Right kidney (tissue), 1 donor: ENCODE measurements around the gene SYT17.
A peak's percentile ranks its signal among the peaks of the same experiment; 100 is the strongest.

Experiments
- DNase-seq: peaks from one replicate; pipeline ENCODE4 v3.0.0-alpha.2; 2016

SYT17 gene

DNA sequence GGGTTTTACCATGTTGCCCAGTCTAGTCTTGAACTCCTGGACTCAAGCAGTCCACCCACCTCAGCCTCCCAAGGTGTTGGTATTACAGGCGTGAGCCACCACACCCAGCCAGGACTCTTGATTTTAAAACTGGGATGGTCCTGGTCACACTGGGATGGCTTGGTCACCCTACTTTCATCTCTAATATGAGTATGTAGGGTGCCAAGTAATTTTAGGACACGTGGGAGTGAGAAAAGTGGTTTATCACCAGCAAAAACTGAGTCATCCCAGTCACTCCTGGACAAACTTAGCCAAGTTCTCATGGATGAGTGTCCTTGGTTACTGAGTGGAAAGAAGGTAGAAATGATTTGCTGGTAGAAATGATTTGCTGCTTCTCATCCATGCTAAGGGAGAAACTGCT, 127.4 kb downstream of the SYT17 start:
- DNase-seq = no peak

DNA sequence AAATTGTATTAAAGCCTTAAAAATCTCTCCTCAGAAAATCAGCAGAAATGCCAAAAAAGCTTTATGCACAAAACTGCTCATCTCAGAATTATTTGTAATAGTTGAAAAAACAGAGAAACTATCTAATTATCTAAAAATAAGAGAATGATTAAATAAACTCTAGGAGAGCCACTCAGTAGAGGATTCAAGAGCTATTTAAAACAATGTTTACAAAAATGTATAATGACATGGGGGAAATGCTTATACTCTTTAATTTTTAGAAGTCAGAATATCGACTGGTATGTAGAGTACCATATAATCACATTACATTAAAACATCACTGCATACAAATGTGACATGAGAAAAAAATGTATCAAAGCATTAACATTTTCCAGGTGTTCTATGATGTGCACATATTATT, 129.4 kb downstream of the SYT17 start:
- no peak for DNase-seq

DNA sequence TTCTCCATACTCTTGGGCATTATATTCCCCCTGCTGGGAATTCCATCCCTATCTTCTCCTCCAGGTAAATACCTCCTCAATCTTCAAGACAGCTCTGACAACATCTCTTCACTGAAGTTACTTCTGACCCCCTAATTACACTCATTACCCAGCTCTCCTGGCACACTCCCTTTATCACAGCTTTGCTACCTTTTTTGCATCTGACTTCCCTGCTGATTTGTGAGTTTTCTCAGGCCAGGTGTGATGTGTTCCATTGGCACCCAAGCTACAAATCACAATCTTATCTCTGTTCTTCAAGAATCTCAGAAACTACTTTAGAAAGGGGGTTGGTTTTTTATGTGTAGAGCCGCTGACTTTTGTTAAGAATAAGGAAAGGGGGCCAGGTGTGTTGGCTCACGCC, 131.5 kb downstream of the SYT17 start:
- DNase-seq = no peak

DNA sequence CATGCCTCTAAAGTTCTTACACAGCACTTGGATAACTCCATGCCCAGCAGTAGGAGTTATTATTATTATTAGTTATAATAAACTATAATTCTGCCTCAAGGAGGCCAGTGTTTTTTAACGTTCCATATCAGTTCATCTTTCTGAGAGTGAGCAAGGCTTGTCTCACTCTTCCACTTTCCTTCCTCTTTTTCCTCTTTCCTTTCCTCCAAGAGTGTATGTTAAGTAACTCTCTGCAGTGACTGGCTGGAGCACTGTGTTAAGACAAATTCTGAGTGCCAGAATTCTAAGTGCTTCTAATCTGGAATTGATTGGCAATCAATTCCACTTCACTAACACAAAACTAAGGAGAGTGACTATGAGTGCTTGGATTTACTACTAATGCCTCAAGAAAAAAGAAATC, 133.9 kb downstream of the SYT17 start:
- DNase-seq = no peak

DNA sequence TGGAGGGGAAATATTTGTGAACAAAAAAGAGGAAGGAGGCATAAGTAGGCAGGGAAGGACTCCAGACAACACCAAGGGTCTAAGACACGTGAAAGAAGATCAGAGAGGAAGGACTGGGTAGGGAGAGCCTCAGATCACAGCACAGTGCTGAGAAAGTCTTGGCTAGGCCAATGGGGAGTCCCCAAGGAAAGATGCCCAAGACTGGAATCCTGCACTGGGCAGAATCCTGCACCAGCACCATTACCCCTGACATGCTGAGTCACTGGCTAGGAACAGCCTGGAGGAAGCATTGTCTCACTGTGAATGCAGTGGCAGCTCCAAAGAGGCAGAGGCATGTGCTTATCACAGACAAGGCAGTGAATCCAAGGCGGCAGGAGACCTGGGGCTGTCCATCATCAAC, 136.7 kb downstream of the SYT17 start:
- no peak for DNase-seq

DNA sequence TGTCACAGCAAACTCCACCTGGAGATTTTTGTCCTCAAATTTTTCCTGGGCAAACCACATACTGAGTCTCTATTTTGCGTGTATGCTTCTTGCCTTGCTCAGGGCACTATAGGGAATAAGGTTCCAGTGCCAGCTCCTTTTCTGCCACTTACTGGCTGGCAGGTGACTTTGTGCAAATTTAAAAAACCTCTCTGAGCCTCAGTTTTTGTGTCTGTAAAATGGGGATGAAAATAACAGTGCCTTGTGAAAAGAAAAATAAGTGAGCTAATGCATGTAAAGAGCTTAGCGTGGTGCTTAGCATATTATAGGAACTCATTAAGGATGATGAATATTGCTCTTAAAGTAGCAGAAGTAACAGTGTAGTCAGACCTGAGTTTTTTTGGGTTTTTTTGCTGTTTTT, 137.4 kb downstream of the SYT17 start:
- no peak for DNase-seq

DNA sequence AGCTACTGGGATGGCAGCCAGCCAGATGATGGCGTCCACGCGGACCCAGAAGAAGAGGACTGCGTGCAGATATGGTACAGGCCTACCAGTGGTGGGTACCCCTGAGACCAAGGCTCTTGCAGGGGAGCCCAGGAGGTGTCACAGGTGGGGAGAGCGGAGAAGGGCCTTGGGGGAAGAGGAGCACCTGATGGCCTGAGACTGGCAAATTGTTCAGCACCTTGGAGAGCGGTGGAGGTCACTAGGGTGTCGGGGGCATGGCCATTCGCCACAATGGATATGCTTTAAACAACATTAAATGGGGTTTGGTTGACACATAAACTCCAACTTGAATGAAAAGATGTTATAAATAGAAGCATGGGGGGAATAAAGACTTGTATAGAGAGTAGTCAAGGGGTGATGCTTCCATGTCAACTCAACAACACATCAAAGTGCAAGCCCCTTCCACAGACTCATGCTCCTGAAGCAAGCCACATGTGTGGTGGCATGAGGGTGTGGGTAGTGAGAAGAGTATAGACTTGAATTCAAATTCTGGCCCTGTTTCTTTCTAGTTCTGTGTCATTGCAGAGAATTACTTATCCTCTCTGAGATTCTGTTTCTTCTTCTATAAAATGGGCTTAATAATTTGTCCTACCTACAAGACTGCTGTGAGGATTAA, 139.7 kb downstream of the SYT17 start:
- peak; percentile 5 for DNase-seq

DNA sequence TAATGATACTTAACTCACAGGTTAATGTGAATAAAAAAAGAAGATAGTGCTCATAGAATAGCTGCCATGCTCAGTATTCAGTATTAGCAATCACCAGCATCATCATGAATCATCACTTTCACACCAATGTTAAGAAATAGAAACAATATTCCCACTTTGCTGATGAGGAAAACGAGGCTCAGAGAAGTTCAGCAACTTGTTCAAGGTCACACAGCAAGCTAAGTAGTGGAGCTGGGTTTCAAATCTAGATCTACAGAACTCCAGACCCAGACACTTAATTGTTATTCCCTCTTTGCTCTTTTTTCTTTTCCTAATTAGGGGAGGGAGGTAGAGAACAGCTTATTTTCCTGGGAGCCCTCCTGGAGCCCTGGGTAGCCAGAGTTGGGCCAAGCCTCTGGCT, 140.4 kb downstream of the SYT17 start:
- no peak for DNase-seq

DNA sequence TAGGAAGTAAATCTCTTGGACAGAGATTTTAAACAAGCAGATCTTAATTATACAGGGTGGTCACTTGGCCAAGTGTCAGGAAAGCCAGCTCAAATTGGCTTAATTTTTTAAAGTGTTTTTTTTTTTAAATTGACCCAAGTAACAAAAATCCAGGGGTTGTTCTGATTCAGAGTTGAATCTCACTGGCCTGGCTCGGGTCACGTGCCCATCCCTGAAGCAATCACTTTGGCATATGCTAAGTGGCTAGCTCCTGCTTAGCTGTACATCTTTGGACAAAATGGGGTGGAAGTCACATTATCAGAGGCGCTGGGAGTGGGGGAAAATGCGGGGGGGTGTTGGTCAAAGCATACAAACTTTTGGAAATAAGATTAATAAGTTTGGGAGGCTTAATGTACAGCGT, 141.1 kb downstream of the SYT17 start:
- no peak for DNase-seq

DNA sequence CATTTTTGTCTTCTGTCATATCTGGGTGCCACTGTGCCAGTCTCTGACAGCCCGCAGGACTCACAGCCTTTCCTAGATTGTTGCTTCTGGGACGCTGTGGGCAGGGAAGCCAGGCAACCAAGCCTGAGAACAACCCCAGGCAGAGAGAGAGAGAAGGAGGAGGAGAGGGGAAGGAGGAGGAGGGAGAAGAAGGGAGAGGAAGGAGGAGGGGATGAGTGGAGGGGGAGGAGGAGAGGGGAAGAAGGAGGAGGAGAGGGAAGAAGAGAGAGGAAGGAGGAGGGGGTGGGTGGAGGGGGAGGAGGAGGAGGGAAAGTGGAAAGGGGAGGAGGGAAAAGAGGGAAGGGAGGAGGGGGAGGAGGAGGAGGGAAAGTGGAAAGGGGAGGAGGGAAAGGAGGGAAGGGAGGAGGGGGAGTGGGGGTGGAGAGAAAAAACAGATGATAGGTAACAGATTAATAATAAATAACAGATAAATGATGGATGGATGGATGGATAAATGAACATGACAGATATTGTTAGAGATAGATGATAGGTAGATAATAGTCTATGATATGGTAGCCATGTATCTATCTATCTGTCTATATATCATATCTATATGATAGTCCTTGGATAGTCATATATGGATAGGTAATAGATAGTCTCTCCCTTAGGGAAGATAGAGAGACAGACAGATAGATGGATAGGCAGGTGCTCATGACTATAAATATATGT, 146.8 kb downstream of the SYT17 start:
- no peak for DNase-seq

DNA sequence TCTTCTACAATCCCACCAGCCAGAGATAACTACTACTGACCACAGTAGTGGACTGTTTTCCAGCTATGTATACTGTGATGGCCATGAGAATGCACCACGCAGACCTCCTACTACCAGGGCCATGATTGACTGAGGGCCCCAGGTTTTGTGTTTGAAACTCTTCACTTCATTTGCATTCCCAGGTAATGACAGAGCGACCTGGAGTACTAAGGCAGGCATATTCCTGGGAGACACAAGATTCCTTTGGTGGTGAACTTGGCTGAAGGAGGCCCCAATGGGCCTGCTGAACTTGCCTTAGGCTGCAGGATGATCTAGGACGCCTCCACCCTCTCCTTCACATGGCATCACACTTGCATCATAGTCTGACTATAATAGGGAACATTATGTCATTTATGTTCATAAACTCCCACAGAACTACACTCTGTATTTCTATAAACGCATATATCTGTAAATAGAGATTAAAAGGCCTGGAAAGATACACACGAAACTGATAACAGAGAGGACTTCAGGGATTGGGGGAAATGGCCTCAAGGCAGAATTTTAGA, 147.9 kb downstream of the SYT17 start:
- DNase-seq = no peak

DNA sequence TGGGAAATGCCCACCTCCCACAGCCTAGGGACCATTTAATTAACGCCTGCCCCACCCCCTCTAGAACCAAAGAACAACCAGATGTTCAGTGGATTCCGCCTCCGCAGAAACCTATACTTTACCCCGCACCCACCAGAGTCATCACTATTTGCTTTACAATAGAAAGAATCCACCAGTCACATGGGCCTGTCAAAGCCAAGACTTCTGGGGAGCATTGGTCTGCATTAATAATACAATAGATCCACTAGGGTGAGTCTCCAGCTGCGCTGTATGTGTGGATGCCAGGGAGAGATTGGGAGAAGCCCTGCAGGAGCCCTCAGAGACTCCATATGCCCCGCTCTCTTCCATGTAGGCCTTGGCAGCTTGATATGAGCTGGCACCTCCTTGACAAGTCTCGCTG, 148.8 kb downstream of the SYT17 start:
- no peak for DNase-seq
